Gastroesophageal sphincter (tissue), 4 donors: ENCODE results near the gene CYP4F11. TPM values are rescaled to one million over a fixed set of nuclear protein-coding genes. Genes with fewer than 3 reads are reported as not detected.

Experiments
- ATAC-seq: fragments of 150-250 bp; one replicate; pipeline ENCODE4 v1.9.1; 2016; ENCODE audit warnings: mild to moderate bottlenecking, moderate library complexity
- H3K27ac ChIP-seq, 4 donors: fragments of 200-600 bp; sonication (generic) in 3 of 4; 1 replicate in 3 of 4; 2 replicates in 1 of 4; pipeline ENCODE4 v1.5.1; 2016 to 2019
- H3K27me3 ChIP-seq: fragments of 200-600 bp; sonication (generic); one replicate; pipeline ENCODE4 v1.5.1; 2019
- H3K36me3 ChIP-seq, 2 donors: fragments of 200-600 bp; sonication (generic); one replicate each; pipeline ENCODE4 v1.5.1; 2019; ENCODE audit warnings: control low read depth in 1 of 2
- H3K4me1 ChIP-seq, 3 donors: fragments of 200-600 bp; sonication (generic); 1 replicate in 2 of 3; 2 replicates in 1 of 3; pipeline ENCODE4 v1.5.1; 2016 to 2019; ENCODE audit warnings: control low read depth in 2 of 3
- H3K4me3 ChIP-seq, 2 donors: fragments of 200-600 bp; sonication (generic); one replicate each; pipeline ENCODE4 v1.5.1; 2019; ENCODE audit warnings: mild to moderate bottlenecking in 1 of 2, moderate library complexity in 1 of 2
- H3K9me3 ChIP-seq, 3 donors: fragments of 200-600 bp; sonication (generic); one replicate each; pipeline ENCODE4 v1.5.1; 2017 to 2019; ENCODE audit warnings: control low read depth in 2 of 3
- EP300 ChIP-seq: sonication (generic); formaldehyde crosslinking; IDR thresholded peaks from one replicate; pipeline ENCODE4 v1.6.1; 2017; ENCODE audit warnings: antibody characterized with exemption, mild to moderate bottlenecking
- POLR2A ChIP-seq, 2 donors: fragments of 450-650 bp; IDR thresholded peaks; one replicate each; pipeline ENCODE4 v1.6.1; 2017; ENCODE audit warnings: antibody characterized with exemption in 2 of 2, mild to moderate bottlenecking in 2 of 2, moderate library complexity in 1 of 2
- POLR2AphosphoS5 ChIP-seq: sonication (generic); formaldehyde crosslinking; IDR thresholded peaks from one replicate; pipeline ENCODE4 v1.6.1; 2017; ENCODE audit warnings: antibody characterized with exemption
- WGBS, 2 donors: methylation state at CpG; one replicate each; pipeline ENCODE4 v1.1.5; 2018; ENCODE audit warnings: low coverage in 1 of 2; 5-methylcytosine and 5-hydroxymethylcytosine counted together
- total RNA-seq, 4 donors: library from RNA; depleted of rRNA; stranded (reverse); fragments of >200 nt; gene quantifications; one replicate each; pipeline ENCODE4 v1.1.0, GENCODE V29; 2016
- TF ChIP-seq, protein P1 (sequence below), 4 experiments: fragments of 200-600 bp in 2 of 4; fragments of 450-650 bp in 2 of 4; sonication (generic) in 1 of 4; IDR thresholded peaks; one replicate each; pipeline ENCODE4 v1.5.1; 2017 to 2019; ENCODE audit warnings: antibody characterized with exemption in 4 of 4, mild to moderate bottlenecking in 2 of 4, moderate library complexity in 2 of 4

Gene CYP4F11
- total RNA-seq, 4 donors from 2014 or later: 2.3 TPM; not detected in 2

DNA sequence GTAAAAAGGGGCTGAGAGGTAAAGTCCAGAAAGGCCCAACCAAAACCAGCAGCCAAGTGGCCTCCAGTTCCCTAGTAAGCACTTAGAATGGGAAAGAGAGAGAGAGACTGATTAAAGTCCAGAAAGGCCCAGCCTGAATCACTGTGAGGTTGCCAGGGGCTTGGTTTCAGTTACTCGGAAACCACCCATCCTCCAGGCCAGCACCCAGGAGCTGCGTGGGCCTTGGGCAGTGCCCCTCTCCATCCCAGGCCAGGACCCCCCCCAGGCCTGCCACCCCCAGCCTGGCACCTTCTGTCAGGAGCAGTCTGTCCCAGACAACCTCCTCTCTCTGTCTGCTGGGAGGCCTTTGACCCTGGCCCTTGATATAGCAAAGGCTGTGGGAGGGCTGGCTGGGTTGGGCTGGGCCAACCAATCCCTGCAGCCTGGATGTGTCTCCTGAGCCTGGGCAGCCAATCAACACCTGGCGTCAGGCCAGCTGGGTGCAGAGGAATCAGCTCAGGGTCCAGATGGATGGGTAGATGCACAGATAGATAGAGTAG is 36.5 kb downstream of the CYP4F11 start, which contains the start of gene CYP4F2:
TSS of gene CYP4F2 (minus strand) at position 337 of the 539 bp plus-strand sequence. CDS start 463 bp downstream, outside the sequence.
- no peak within 1 kb of the TSS for H3K4me3 ChIP-seq
- H3K27ac ChIP-seq: no peak within 1 kb of the TSS
- no peak for TF ChIP-seq POLR2AphosphoS5
- no peak for TF ChIP-seq EP300
- TF ChIP-seq, protein P1, sequence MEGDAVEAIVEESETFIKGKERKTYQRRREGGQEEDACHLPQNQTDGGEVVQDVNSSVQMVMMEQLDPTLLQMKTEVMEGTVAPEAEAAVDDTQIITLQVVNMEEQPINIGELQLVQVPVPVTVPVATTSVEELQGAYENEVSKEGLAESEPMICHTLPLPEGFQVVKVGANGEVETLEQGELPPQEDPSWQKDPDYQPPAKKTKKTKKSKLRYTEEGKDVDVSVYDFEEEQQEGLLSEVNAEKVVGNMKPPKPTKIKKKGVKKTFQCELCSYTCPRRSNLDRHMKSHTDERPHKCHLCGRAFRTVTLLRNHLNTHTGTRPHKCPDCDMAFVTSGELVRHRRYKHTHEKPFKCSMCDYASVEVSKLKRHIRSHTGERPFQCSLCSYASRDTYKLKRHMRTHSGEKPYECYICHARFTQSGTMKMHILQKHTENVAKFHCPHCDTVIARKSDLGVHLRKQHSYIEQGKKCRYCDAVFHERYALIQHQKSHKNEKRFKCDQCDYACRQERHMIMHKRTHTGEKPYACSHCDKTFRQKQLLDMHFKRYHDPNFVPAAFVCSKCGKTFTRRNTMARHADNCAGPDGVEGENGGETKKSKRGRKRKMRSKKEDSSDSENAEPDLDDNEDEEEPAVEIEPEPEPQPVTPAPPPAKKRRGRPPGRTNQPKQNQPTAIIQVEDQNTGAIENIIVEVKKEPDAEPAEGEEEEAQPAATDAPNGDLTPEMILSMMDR (IDR thresholded peaks at IDR 0.05): no peak
- no peak for TF ChIP-seq POLR2A (IDR thresholded peaks at IDR 0.05)
- H3K36me3 ChIP-seq: no peaks in the 10 kb centered on the region
- no peak for ATAC-seq
- peaks cover 80% of the 10 kb centered on the region for H3K27me3 ChIP-seq
- no peaks in the 10 kb centered on the region for H3K4me1 ChIP-seq
- H3K9me3 ChIP-seq: no peaks in the 10 kb centered on the region
- 50% methylated on average over 1 of the region's 3 CpGs; no CpG with 5 or more reads in 1 of the 2 donors for WGBS, 2 donors

DNA sequence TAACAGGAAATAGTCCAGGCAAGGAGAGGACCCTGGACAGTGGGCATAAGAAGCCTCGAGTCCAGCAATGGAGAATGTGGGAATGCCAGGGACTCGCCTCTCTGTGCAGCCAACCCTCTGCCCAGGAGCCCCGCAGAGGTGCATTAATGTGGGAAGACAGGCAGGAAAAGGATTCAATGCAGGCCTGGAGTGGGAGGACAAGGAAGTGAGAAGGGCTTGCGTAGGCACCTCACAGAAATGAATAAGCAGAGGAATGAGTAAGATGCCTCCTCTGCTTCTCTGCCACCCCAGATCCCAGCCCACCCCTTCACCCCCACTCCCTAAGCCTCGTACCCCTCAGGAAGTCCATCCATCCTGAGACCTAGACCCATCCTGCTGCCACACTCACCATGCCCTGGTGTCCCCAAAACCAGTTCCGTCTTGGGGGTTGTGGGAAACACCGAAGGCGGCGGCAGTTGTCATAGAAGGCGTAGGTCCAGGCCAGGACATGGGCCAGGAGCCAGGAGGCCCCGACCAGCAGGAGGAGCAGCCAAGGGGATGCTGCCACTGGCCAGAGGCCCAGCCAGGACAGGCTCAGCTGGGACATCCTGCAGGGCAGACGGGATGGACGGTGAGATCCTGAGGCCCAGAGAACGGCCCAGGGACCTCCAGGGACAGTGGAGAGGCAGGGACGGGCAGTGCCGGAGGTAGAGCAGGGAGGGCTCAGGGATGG is 37.1 kb downstream of the CYP4F11 start:
- Histone ChIP-seq H3K4me3 (no peak overlapping the region), H3K27me3 (peaks cover 73% of the 10 kb centered on the region)
- no peak for ATAC-seq

DNA sequence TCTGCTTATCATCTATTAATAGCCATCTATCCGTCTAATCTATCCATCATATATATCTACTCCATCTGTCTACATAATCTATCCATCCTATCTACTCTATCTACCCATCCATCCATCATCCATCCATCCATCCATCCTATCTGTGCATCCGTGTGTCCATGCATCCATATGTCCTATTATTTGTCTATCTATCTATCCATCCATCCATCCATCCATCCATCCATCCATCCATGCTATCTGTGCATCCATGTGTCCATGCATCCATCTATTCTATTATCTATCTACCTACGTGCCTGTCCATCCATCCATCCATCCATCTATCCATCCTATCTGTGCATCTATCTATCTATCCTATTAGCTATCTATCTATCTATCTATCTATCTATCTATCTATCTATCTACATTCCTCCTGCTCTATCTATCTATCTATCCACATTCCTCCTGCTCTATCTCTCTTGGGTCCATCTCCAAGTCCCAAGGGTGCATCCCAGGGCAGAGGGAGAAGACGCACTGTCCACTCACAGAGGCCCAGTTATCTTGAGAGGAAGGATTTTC is 38.4 kb downstream of the CYP4F11 start:
- ATAC-seq: no peak
- Histone ChIP-seq H3K36me3 (no peaks in the 10 kb centered on the region), H3K9me3 (no peaks in the 10 kb centered on the region), H3K27ac (no peak overlapping the region), H3K27me3 (peaks cover 74% of the 10 kb centered on the region), H3K4me1 (no peaks in the 10 kb centered on the region), H3K4me3 (no peak overlapping the region)
- WGBS, 2 donors: 55 to 64% methylated on average over 2 to 3 of the region's 4 CpGs
- TF ChIP-seq POLR2A (IDR thresholded peaks at IDR 0.05) (no peak), EP300 (no peak), POLR2AphosphoS5 (no peak)
- TF ChIP-seq, protein P1 (IDR thresholded peaks at IDR 0.05): no peak

More for the DNA sequence above, 37.1 kb downstream of the CYP4F11 start:
- H3K9me3 ChIP-seq: no peaks in the 10 kb centered on the region
- WGBS, 2 donors: 64 to 67% methylated on average over 3 to 8 of the region's 16 CpGs
- no peak overlapping the region for H3K27ac ChIP-seq
- TF ChIP-seq POLR2A (IDR thresholded peaks at IDR 0.05): no peak
- H3K4me1 ChIP-seq: no peaks in the 10 kb centered on the region
- no peaks in the 10 kb centered on the region for H3K36me3 ChIP-seq

DNA sequence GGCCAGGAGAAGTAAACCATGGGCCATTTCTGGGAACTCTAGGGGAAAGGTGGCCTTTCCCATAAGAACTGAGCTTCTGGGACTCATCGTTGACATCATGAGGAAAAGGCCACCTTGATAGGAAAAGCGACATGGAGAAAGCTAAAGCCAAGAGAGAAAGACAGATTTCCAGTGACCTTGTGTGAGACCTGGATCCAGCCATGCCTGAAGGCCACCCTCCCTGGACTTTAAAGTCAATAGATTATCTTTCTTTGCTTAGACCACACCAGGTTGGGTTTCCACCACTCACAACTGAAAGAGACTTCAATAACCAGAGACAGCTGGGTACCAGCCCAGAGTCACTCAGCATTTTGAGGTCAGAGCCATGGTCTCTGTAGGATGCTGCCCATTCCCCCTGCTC is 40.0 kb downstream of the CYP4F11 start:
- Histone ChIP-seq H3K4me3 (no peak overlapping the region), H3K9me3 (no peaks in the 10 kb centered on the region), H3K36me3 (no peaks in the 10 kb centered on the region), H3K27me3 (peaks cover 59% of the 10 kb centered on the region), H3K27ac (no peak overlapping the region), H3K4me1 (no peaks in the 10 kb centered on the region)
- WGBS, 2 donors: 85% methylated on average over 2 of the region's 2 CpGs; no CpG with 5 or more reads in 1 of the 2 donors
- no peak for ATAC-seq
- TF ChIP-seq POLR2AphosphoS5 (no peak), POLR2A (IDR thresholded peaks at IDR 0.05) (no peak), EP300 (no peak)
- TF ChIP-seq, protein P1 (IDR thresholded peaks at IDR 0.05): no peak

DNA sequence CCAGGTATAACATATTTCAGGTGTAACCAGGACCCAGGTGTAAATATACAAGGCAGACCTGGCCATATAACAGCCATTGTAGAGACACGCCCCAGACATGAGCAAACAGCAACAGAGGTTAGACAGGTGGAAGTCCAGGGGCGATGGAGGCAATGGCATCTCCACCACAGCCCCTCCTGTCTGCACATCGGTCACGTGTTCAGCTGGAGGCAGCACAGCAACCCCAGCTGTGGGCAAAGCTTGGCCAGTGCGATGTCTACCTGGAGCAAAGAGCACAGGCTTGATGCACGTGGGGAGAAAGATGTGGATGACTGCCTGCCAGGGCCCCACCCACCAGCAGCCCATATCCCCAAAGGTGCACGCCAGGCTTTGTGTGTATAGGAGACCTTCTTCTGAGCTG is 40.9 kb downstream of the CYP4F11 start:
- no peak overlapping the region for H3K27ac ChIP-seq
- no peaks in the 10 kb centered on the region for H3K36me3 ChIP-seq
- no peak for ATAC-seq
- 63 to 80% methylated on average over 1 to 5 of the region's 7 CpGs for WGBS, 2 donors
- no peak for TF ChIP-seq POLR2AphosphoS5
- TF ChIP-seq, protein P1 (IDR thresholded peaks at IDR 0.05): no peak
- TF ChIP-seq POLR2A (IDR thresholded peaks at IDR 0.05): no peak
- TF ChIP-seq EP300: no peak
- H3K27me3 ChIP-seq: peaks cover 51% of the 10 kb centered on the region
- H3K4me1 ChIP-seq: no peaks in the 10 kb centered on the region
- H3K9me3 ChIP-seq: no peaks in the 10 kb centered on the region
- no peak overlapping the region for H3K4me3 ChIP-seq
